ENCODE results near the gene PSME1. TPM values are rescaled to one million over a fixed set of nuclear protein-coding genes. Genes with fewer than 3 reads are reported as not detected.

The PSME1 gene
- total and polyA plus RNA-seq, 2 of the 4 experiments (the other 2 are of a cell fraction): 42.8 to 106 TPM

- Histone ChIP-seq H2AK9ac (replicated peaks; ENCODE audit: low read depth, low read length, poor library complexity) (no peak overlapping the region), H3K27ac (ENCODE audit: insufficient read depth, low read length) (no peak overlapping the region), H3K36me3 (ENCODE audit: control insufficient read depth, insufficient read depth, low read length) (peaks cover 63% of the 10 kb centered on the region), H3K18ac (ENCODE audit: low read depth, low read length) (no peak overlapping the region), H3K9me1 (ENCODE audit: insufficient read depth, low read length) (peaks cover 18% of the 10 kb centered on the region), H2AK5ac (ENCODE audit: low read depth, low read length) (no peak overlapping the region), H4K8ac (ENCODE audit: low read depth in 2 of 2, low read length in 2 of 2) (no peak overlapping the region), H3K23ac (ENCODE audit: low read depth, low read length) (no peak overlapping the region), H2BK20ac (ENCODE audit: low read depth, low read length) (no peak overlapping the region), H3K4me1 (ENCODE audit: control insufficient read depth, insufficient read depth, low read length) (peaks cover 4% of the 10 kb centered on the region), H4K91ac (ENCODE audit: insufficient read depth, low read depth, low read length) (no peak overlapping the region), H4K20me1 (ENCODE audit: insufficient read depth, low read length) (no peaks in the 10 kb centered on the region), H3K9ac (ENCODE audit: low read depth, low read length) (no peak overlapping the region), H3K14ac (replicated peaks; ENCODE audit: low read depth, low read length) (no peak overlapping the region), H2BK120ac (ENCODE audit: low read depth, low read length) (no peak overlapping the region), H3K79me1 (ENCODE audit: low read depth in 1 of 2, low read length in 2 of 2) (peaks cover 13 to 43% of the 10 kb centered on the region in 2 experiments), H3K4me3 (ENCODE audit: insufficient read depth, low read depth, low read length) (no peak overlapping the region), H4K5ac (ENCODE audit: low read depth, low read length) (no peak overlapping the region), H3K4me2 (ENCODE audit: low read depth, low read length) (no peak overlapping the region), H2BK15ac (ENCODE audit: low read depth, low read length) (no peak overlapping the region), H3K27me3 (ENCODE audit: control insufficient read depth, insufficient read depth, low read length) (no peaks in the 10 kb centered on the region), H3K56ac (ENCODE audit: extremely low read depth, insufficient read depth, low read length) (no peak overlapping the region), H3K4ac (ENCODE audit: low read depth, low read length) (no peak overlapping the region), H2BK5ac (ENCODE audit: low read depth, low read length, poor library complexity, severe bottlenecking) (no peak overlapping the region), H2AFZ (replicated peaks; ENCODE audit: low read length, poor library complexity) (no peak overlapping the region), H3K9me3 (ENCODE audit: control insufficient read depth, insufficient read depth, low read length) (no peaks in the 10 kb centered on the region)
- ATAC-seq (ENCODE audit: low read depth): no peak
- DNase-seq: no peak
- BruUV-seq (replicated peaks): no TSS peak
- intact Hi-C loops (cut with micrococcal nuclease): no loop called here
- 94% methylated on average over 3 of the region's 7 CpGs; no CpG with 5 or more reads in 1 of the 2 experiments for WGBS, 2 experiments (ENCODE audit: extremely low coverage in 2 of 2, insufficient read length in 1 of 2)
- in situ Hi-C loops (cut with MboI; ENCODE audit: low sequenced_read_pairs): no loop called here
- dilution Hi-C loops (cut with HindIII; ENCODE audit: low sequenced_read_pairs, unreplicated experiment): no loop called here
- CTCF ChIA-PET: no interaction called here
- TF ChIP-seq RCOR1 (IDR thresholded peaks at IDR 0.05; ENCODE audit: insufficient replicate concordance, low read length) (no peak), MAZ (IDR thresholded peaks at IDR 0.05; ENCODE audit: borderline replicate concordance, low read depth, low read length) (no peak), CHD1 (IDR thresholded peaks at IDR 0.05; ENCODE audit: low read depth, low read length) (no peak), MXI1 (IDR thresholded peaks at IDR 0.05; ENCODE audit: borderline replicate concordance, low read depth, low read length) (no peak), NFE2L2 (IDR thresholded peaks at IDR 0.05; ENCODE audit: low read depth, low read length) (no peak), CTCF (conservative IDR thresholded peaks at IDR 0.05; ENCODE audit: low read depth, low read length) (no peak), RFX5 (IDR thresholded peaks at IDR 0.05; ENCODE audit: low read depth, low read length) (no peak), MAFK (IDR thresholded peaks at IDR 0.05; ENCODE audit: low read depth, low read length) (no peak), SMC3 (IDR thresholded peaks at IDR 0.05; ENCODE audit: low read depth, low read length) (no peak), FOS (IDR thresholded peaks at IDR 0.05; ENCODE audit: low read depth, low read length) (no peak), POLR2A (IDR thresholded peaks at IDR 0.05; ENCODE audit: low read depth, low read length) (no peak), RAD21 (IDR thresholded peaks at IDR 0.05; ENCODE audit: low read length) (no peak)
- POLR2A ChIA-PET (ENCODE audit: unreplicated experiment): no interaction called here
These were observed 49.0 kb downstream of the PSME1 start for GRCh38 chr14:24185026-24185425.

All from IMR-90 (cell line).